HepG2 (cell line): ENCODE data around the gene CDC14B. TPM values are rescaled to one million over a fixed set of nuclear protein-coding genes. Genes with fewer than 3 reads are reported as not detected.

Experiments
- AGO1 ChIP-seq: fragments of 200-400 bp; formaldehyde crosslinking; IDR thresholded peaks from 2 replicates; pipeline ENCODE4 v1.6.1; 2017; ENCODE audit warnings: mild to moderate bottlenecking, low read depth, low read length, moderate library complexity; ENCODE audit not compliant: poor library complexity, severe bottlenecking
- FOSL2 ChIP-seq: sonication (generic); formaldehyde crosslinking; IDR thresholded peaks from 2 replicates; pipeline ENCODE4 v1.4.0; 2020; ENCODE audit warnings: missing genetic modification reagents
- KDM1A ChIP-seq: IDR thresholded peaks from 2 replicates; pipeline ENCODE4 v1.6.1; 2016; ENCODE audit warnings: missing compliant biosample characterization
- MED8 ChIP-seq: sonication (generic); formaldehyde crosslinking; IDR thresholded peaks from 2 replicates; pipeline ENCODE4 v1.8.1; 2023; ENCODE audit warnings: mild to moderate bottlenecking, missing genetic modification reagents; ENCODE audit not compliant: insufficient replicate concordance
- NPAS2 ChIP-seq: sonication (generic); formaldehyde crosslinking; IDR thresholded peaks from 2 replicates; pipeline ENCODE4 v1.8.0; 2022; ENCODE audit warnings: mild to moderate bottlenecking, missing genetic modification reagents, borderline replicate concordance
- PRMT3 ChIP-seq: sonication (generic); formaldehyde crosslinking; IDR thresholded peaks from 2 replicates; pipeline ENCODE4 v1.8.1; 2022; ENCODE audit warnings: low read depth, mild to moderate bottlenecking, moderate library complexity, missing genetic modification reagents, borderline replicate concordance
- SETDB1 ChIP-seq: sonication (generic); formaldehyde crosslinking; IDR thresholded peaks from 2 replicates; pipeline ENCODE4 v1.5.1; 2020; ENCODE audit warnings: missing genetic modification reagents, mild to moderate bottlenecking, borderline replicate concordance
- TAF1 ChIP-seq: sonication (generic); formaldehyde crosslinking; IDR thresholded peaks from 2 replicates; pipeline ENCODE4 v1.4.0; 2020; ENCODE audit warnings: missing genetic modification reagents
- YEATS4 ChIP-seq: sonication (generic); formaldehyde crosslinking; IDR thresholded peaks from 2 replicates; pipeline ENCODE4 v1.4.0; 2020; ENCODE audit warnings: missing genetic modification reagents, borderline replicate concordance
- ZC3H4 ChIP-seq: sonication (generic); formaldehyde crosslinking; IDR thresholded peaks from 2 replicates; pipeline ENCODE4 v1.4.0; 2020; ENCODE audit warnings: missing genetic modification reagents, borderline replicate concordance
- ZFX ChIP-seq: sonication (generic); formaldehyde crosslinking; IDR thresholded peaks from 2 replicates; pipeline ENCODE4 v1.4.0; 2020; ENCODE audit warnings: mild to moderate bottlenecking, low read depth, missing genetic modification reagents, moderate library complexity
- ZMAT3 ChIP-seq: sonication (generic); formaldehyde crosslinking; conservative IDR thresholded peaks from 2 replicates; pipeline ENCODE4 v1.7.0; 2021; ENCODE audit warnings: missing genetic modification reagents
- ZSCAN21 ChIP-seq: sonication (generic); formaldehyde crosslinking; IDR thresholded peaks from 2 replicates; pipeline ENCODE4 v1.8.0; 2022; ENCODE audit warnings: mild to moderate bottlenecking, missing genetic modification reagents, moderate library complexity, borderline replicate concordance
- polyA plus RNA-seq, 8 experiments: library from polyadenylated mRNA; depleted of rRNA in 3 of 8; stranded (reverse) in 7 of 8; unstranded in 1 of 8; fragments of >200 nt; fragmentation: Illumina TruSeq in 4 of 8; extraction: Trizol in 4 of 8; gene quantifications; 2 replicates each; pipeline versions ENCODE4 v1.2.1 to v1.2.3, GENCODE V29; 2011 to 2016; ENCODE audit warnings: low read depth in 4 of 8, missing spikeins in 1 of 8, mixed read lengths in 1 of 8; ENCODE audit not compliant: insufficient read depth in 1 of 8
- total RNA-seq, 5 experiments: library from RNA; depleted of rRNA; stranded (reverse); fragments of >200 nt; fragmentation: Illumina TruSeq; extraction: Trizol; gene quantifications; 2 replicates each; pipeline ENCODE4 v1.2.3, GENCODE V29; 2016; ENCODE audit warnings: low read depth in 1 of 5
- TF ChIP-seq, protein P1 (sequence below): sonication (generic); formaldehyde crosslinking; IDR thresholded peaks from 2 replicates; pipeline ENCODE4 v1.5.1; 2020; ENCODE audit warnings: mild to moderate bottlenecking, missing genetic modification reagents, moderate library complexity
- TF ChIP-seq, protein P2 (sequence below): sonication (generic); formaldehyde crosslinking; IDR thresholded peaks from 2 replicates; pipeline ENCODE4 v1.4.0; 2020; ENCODE audit warnings: missing genetic modification reagents
- TF ChIP-seq, protein P3 (sequence below): sonication (generic); formaldehyde crosslinking; IDR thresholded peaks from 2 replicates; pipeline ENCODE4 v1.9.0; 2021; ENCODE audit warnings: missing genetic modification reagents, mild to moderate bottlenecking, borderline replicate concordance
- TF ChIP-seq, protein P4 (sequence below): IDR thresholded peaks from 2 replicates; pipeline ENCODE4 v1.6.1; 2016; ENCODE audit warnings: low read depth, borderline replicate concordance

The CDC14B gene
- total and polyA plus RNA-seq, 2 of the 13 experiments (the other 11 are each of a cell fraction or from before 2014, with no cell fraction given), result 25.8 to 33.3 TPM

DNA sequence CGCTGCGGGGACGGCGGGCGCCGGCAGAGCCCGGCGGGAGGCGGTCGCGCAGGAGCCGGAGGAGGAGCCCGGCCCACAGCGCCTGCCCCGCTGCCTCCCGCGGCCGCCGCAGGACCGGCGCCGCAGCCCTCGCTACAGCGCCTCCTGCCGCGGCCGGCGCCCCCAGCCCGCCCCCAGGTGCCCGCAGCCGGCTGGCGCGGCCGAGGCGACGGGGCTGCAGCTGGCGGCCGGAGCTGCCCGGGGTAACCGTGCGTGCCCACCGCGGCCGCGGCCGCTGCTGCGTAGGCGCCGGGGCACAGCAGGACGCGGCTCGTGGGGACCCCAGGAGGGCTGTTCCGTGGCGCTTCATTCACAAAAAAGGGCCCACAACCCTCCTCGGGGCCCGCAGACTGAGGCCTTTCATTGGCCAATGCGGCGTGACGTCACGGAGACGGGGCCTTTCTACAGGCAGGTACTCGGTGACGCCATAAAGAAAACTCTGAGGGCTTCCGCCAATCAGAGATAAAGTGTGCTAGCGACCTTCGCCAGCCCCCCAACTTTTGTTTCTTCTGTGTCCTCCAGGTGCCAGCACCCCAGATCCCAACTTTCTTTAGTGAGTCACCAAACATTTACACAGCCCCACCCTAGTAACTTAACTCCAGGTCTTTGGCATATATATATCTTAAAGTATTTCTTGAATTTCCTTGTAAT, at the start of gene CDC14B (continued):
- TF ChIP-seq PRMT3 (CRISPR knock-in tag) (no peak), YEATS4 (CRISPR knock-in tag) (peak; percentile 45; the same call in 1 of the 2 replicates), ZSCAN21 (CRISPR knock-in tag) (no peak), TAF1 (CRISPR knock-in tag) (peak; percentile 29; the same call in 1 of the 2 replicates), SETDB1 (no peak), KDM1A (no peak), ZFX (CRISPR knock-in tag) (no peak; the same call in 1 of the 2 replicates), AGO1 (no peak), MED8 (CRISPR knock-in tag) (no peak), ZMAT3 (CRISPR knock-in tag) (0 out of 2 replicates have a peak, but pooled peaks have one; percentile 55), ZC3H4 (no peak), NPAS2 (CRISPR knock-in tag) (no peak), FOSL2 (peak; percentile 6; the same call in 1 of the 2 replicates)
- TF ChIP-seq, protein P1, sequence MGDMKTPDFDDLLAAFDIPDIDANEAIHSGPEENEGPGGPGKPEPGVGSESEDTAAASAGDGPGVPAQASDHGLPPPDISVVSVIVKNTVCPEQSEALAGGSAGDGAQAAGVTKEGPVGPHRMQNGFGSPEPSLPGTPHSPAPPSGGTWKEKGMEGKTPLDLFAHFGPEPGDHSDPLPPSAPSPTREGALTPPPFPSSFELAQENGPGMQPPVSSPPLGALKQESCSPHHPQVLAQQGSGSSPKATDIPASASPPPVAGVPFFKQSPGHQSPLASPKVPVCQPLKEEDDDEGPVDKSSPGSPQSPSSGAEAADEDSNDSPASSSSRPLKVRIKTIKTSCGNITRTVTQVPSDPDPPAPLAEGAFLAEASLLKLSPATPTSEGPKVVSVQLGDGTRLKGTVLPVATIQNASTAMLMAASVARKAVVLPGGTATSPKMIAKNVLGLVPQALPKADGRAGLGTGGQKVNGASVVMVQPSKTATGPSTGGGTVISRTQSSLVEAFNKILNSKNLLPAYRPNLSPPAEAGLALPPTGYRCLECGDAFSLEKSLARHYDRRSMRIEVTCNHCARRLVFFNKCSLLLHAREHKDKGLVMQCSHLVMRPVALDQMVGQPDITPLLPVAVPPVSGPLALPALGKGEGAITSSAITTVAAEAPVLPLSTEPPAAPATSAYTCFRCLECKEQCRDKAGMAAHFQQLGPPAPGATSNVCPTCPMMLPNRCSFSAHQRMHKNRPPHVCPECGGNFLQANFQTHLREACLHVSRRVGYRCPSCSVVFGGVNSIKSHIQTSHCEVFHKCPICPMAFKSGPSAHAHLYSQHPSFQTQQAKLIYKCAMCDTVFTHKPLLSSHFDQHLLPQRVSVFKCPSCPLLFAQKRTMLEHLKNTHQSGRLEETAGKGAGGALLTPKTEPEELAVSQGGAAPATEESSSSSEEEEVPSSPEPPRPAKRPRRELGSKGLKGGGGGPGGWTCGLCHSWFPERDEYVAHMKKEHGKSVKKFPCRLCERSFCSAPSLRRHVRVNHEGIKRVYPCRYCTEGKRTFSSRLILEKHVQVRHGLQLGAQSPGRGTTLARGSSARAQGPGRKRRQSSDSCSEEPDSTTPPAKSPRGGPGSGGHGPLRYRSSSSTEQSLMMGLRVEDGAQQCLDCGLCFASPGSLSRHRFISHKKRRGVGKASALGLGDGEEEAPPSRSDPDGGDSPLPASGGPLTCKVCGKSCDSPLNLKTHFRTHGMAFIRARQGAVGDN (CRISPR knock-in tag), result peak; percentile 57; the same call in 1 of the 2 replicates
- TF ChIP-seq, protein P2, sequence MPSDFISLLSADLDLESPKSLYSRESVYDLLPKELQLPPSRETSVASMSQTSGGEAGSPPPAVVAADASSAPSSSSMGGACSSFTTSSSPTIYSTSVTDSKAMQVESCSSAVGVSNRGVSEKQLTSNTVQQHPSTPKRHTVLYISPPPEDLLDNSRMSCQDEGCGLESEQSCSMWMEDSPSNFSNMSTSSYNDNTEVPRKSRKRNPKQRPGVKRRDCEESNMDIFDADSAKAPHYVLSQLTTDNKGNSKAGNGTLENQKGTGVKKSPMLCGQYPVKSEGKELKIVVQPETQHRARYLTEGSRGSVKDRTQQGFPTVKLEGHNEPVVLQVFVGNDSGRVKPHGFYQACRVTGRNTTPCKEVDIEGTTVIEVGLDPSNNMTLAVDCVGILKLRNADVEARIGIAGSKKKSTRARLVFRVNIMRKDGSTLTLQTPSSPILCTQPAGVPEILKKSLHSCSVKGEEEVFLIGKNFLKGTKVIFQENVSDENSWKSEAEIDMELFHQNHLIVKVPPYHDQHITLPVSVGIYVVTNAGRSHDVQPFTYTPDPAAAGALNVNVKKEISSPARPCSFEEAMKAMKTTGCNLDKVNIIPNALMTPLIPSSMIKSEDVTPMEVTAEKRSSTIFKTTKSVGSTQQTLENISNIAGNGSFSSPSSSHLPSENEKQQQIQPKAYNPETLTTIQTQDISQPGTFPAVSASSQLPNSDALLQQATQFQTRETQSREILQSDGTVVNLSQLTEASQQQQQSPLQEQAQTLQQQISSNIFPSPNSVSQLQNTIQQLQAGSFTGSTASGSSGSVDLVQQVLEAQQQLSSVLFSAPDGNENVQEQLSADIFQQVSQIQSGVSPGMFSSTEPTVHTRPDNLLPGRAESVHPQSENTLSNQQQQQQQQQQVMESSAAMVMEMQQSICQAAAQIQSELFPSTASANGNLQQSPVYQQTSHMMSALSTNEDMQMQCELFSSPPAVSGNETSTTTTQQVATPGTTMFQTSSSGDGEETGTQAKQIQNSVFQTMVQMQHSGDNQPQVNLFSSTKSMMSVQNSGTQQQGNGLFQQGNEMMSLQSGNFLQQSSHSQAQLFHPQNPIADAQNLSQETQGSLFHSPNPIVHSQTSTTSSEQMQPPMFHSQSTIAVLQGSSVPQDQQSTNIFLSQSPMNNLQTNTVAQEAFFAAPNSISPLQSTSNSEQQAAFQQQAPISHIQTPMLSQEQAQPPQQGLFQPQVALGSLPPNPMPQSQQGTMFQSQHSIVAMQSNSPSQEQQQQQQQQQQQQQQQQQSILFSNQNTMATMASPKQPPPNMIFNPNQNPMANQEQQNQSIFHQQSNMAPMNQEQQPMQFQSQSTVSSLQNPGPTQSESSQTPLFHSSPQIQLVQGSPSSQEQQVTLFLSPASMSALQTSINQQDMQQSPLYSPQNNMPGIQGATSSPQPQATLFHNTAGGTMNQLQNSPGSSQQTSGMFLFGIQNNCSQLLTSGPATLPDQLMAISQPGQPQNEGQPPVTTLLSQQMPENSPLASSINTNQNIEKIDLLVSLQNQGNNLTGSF, result no peak
- TF ChIP-seq, protein P3, sequence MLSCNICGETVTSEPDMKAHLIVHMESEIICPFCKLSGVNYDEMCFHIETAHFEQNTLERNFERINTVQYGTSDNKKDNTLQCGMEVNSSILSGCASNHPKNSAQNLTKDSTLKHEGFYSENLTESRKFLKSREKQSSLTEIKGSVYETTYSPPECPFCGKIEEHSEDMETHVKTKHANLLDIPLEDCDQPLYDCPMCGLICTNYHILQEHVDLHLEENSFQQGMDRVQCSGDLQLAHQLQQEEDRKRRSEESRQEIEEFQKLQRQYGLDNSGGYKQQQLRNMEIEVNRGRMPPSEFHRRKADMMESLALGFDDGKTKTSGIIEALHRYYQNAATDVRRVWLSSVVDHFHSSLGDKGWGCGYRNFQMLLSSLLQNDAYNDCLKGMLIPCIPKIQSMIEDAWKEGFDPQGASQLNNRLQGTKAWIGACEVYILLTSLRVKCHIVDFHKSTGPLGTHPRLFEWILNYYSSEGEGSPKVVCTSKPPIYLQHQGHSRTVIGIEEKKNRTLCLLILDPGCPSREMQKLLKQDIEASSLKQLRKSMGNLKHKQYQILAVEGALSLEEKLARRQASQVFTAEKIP, result no peak
- TF ChIP-seq, protein P4, sequence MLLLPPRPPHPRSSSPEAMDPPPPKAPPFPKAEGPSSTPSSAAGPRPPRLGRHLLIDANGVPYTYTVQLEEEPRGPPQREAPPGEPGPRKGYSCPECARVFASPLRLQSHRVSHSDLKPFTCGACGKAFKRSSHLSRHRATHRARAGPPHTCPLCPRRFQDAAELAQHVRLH (CRISPR knock-in tag), result no peak
